SKM-1 treated with dmso at 0.1 percent for 144 hours (cell line): Measurements from ENCODE around the gene CDHR3.

Experiments used
- DNase-seq: peaks from one replicate; lab custom pipeline; 2025; ENCODE audit not compliant: unreplicated experiment; lab: John Stamatoyannopoulos, UW

CDHR3 gene

DNA sequence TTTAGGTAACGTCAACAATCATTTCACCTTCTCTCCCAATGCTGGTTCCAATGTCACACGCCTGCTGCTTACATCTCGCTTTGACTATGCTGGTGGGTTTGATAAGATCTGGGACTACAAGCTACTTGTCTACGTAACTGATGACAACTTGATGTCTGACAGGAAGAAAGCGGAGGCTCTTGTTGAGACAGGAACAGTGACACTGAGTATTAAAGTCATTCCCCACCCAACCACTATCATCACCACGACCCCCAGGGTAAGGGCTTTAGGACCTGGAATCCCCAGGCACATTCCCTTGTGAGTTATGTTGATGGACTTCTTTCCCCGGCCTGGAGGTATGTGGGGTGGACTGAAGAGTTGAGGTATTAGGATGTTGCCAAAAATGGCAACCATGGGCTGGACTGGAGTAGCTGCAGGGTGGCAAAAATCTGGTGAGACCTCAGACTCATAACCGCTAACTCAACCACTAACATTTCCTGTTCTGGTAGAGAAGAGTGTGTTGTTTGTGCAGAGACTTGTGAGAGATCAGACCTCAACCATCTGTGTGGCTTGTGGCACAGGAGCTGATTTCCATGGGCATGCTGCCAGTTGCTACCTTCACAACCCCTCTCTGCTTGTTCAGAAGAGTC, 59.2 kb downstream of the CDHR3 start:
- no peak for DNase-seq

- peak; percentile 34 for DNase-seq
These were observed 60.6 kb downstream of the CDHR3 start for GRCh38 chr7:106023369-106024322.

GRCh38 chr7:106026101-106026500, 63.0 kb downstream of the CDHR3 start:
- no peak for DNase-seq

- DNase-seq = no peak
These were observed 66.4 kb downstream of the CDHR3 start for GRCh38 chr7:106029451-106029850.

DNA sequence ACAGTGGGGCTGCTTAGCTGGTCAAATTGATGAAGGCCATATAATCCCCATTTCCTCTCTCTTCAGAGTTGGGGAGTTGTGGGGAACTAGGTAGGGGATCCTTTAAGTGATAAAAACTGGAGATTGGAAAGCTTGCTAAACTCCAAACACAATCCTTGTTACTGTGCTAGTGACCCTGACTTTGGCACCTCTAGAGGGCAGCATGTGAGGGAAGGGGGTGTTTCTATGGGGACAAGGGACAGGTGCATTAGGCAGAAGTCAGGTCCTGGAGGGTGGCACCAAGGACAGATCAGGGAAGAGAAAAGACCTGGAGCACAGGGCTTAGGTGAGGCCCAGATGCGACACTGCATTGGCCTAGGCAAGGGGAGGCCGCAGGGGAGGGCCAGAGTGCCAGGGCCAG, 66.9 kb downstream of the CDHR3 start:
- DNase-seq = no peak

DNA sequence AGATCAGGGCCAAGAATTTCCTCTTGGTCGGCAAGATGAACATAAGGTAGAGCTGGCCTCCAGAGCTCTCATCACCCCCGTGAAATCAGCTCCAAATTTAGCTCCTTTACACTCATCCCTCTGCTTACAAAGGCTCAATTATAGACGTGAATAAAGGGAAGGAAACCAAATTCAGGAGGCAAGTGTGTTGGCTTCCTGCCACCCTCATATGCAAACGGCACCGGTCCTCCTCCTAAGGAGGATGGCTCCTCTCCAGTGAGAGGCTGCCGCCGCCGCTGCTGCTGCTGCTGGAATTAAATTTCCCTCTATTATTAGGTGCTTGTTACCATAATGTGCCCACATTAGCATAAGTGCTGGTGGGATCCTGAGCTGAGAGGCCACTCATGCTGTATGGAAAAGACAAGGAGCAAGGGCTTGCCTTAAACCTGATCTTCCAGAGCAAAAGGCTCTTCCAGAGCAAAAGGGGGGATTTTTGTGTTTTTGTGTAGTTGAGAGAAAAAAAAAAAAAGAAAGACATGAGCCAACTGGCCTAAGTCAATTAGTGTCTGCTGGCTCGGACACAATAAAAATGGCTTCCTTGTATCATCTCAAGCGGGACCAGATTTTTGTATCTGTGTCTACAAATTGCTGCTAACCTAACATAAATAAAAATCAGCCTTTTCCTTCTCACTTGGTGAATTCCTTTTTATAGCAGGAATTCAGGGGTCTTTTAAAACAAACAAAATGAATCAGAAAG, 68.4 kb downstream of the CDHR3 start:
- no peak for DNase-seq

GRCh38 chr7:106032295-106032694, 69.2 kb downstream of the CDHR3 start:
- no peak for DNase-seq

- DNase-seq = no peak
These were observed 70.7 kb downstream of the CDHR3 start for GRCh38 chr7:106033735-106034134.

DNA sequence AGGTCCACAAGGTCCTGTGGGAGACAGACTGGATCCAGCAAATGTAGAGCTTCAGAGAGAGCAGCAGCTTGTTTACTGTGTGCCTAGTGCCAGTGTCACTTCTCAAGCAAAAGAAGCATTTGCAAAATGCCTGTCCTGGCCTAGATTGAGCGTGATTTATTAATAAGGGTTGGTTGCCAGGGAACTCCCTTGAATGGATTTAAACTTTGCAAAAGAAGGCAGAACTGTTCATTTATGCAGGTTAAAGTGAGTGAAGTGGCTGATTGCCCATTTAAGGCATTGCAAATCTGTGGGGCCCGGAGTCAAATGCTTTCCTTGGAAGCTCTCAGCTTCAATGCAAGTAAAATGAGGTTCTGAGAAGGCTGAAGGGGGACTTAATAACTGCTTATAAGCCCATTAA, 71.3 kb downstream of the CDHR3 start:
- DNase-seq = no peak

GRCh38 chr7:106035568-106035967, 72.5 kb downstream of the CDHR3 start:
- no peak for DNase-seq

GRCh38 chr7:106036004-106036403, 72.9 kb downstream of the CDHR3 start:
- DNase-seq = no peak

- no peak for DNase-seq
These were observed 74.6 kb downstream of the CDHR3 start for GRCh38 chr7:106037489-106038176.

DNA sequence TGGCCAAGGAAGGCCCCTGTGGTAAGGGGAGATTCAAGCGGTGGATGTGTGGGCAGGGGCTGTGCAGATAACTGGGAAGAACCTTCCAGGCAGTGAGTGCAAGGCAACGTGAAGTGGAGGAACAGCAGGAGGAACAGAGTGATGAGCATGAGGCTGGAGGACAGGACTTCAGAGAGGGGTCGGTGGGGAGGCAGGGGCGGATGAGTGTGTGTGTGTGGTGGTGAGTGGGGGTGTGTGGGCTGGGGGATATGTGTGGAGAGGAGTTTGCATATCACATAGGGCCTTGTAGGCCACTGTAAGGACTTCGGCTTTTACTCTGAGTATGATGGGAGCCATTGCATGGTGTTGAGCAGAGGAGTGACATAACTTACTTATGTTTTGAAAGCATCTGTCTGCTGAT, 75.2 kb downstream of the CDHR3 start:
- no peak for DNase-seq

GRCh38 chr7:106038916-106039315, 75.9 kb downstream of the CDHR3 start:
- no peak for DNase-seq

DNA sequence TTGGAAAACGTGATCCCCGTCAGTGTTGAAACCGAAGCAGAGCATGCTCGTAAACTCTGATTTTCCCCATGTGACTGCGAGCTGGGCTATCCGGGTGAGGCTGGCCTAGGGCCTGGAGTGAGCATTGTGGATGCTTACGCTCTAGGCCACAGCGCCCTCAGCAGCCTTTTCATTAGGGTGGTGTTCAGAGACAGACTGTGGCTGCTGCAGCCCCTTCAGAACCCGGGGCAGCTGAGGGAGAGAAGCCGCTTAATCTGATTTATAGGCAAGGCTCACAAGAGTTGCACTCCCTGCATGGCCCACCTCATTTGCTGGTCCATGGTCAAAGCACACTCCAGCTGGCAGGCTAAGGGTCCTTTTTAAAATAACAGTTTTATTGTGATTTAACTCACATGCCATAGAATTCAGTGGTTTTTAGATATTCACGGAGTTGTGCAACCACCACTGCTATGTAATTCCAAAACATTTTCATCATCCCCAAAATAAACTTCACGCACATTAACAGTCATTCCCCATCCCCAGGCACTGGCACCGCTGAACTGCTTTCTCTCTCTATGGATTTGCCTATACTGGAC, 76.5 kb downstream of the CDHR3 start:
- no peak for DNase-seq

DNA sequence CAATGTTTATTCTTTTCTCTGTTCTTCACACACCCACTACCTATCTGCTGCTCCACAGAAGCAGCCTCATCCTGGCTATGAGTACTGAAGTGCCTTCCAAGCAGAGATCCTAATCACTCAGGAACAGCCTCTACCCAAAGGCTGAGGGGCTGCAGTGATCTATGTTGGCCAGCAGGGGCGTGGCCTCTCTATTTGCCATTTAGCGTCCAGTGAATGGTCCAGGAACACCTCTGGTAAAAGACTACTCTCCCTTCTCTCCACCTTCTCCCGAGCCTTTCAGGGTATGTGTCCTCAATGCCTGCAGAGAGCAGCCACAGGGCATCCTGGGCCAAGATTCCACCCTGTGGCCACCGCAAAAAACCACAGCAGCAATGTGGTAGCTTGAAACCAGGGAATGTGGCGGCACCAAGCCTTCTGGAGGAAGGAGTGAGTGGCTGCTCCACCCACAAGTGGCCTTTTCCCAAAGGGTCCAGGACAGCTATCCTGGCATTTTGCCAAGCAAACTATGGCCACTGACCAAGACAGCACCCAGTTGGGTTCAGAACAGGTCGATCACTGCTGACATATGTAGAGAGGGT, 78.2 kb downstream of the CDHR3 start:
- DNase-seq = peak; percentile 33

GRCh38 chr7:106042196-106042611, 79.1 kb downstream of the CDHR3 start:
- DNase-seq = no peak

DNA sequence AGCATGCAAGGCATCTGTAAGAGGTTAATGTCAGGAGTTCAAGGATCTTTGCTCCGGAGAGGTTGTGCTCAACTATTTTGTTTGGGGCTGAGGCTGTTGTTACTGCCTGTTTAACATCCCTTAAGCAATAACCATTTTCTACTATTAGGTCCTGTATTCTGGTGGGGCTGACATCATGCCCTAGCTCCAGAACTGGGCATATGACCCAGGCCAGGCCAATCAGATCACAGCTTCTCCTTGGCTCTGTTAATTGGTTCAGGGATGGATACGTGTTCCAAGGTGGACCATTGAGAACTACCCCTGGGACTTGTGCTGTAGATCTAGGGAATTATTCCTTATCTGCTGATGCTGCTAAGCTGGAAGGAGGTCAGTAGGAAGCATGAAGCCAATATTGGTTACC, 82.1 kb downstream of the CDHR3 start:
- DNase-seq = no peak

DNA sequence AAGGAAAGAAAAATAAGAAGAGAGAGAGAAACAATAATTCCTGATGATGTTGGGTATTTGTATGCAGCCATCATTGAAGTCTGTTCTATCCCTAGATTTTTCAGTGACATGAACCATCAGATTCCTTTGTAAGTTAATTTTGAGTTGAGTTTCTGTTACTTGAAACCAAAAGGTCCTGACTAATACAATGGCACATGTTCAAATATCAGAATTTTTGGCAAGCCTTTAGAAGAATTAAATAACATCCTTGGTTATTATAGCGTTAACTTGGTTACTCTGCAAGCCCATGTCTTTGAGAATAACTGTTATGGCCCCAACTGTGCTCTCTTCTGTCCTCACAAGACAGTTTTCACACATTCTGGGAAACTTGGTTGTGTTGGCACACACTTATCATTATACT, 82.5 kb downstream of the CDHR3 start:
- DNase-seq = no peak

DNA sequence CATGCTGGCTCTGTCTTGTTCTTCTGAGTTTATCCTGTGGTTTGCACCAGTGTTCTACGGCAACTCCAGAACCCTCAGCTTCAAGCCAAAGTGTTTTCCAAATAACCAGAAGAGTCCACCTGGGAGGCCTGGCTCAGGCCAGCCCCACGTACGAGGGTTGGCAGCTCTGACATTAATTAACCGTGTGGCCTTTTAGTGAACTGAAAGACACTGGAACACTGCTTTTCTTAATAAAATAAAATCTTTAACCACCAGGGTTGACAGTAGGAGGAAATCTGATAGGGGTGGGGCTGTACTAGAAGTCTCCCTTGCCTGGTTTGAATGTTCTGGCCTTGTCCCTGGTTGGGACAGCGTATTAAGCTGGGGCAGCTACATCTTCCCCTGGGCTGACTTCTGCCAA, 84.1 kb downstream of the CDHR3 start:
- DNase-seq = no peak
